ENCODE results near the gene AUTS2. TPM values are rescaled to one million over a fixed set of nuclear protein-coding genes. Genes with fewer than 3 reads are reported as not detected.

AUTS2 gene
- total RNA-seq, 2 donors from 2014 or later, result 8.6 TPM

GRCh38 chr7:70214071-70214470 is 615.8 kb downstream of the AUTS2 start:
- DNase-seq (ENCODE audit: low spot score), result no peak

GRCh38 chr7:70215491-70215890 is 617.2 kb downstream of the AUTS2 start:
- Histone ChIP-seq H3K36me3 (no peaks in the 10 kb centered on the region), H3K9me3 (no peaks in the 10 kb centered on the region), H3K27ac (no peak overlapping the region), H3K4me1 (no peaks in the 10 kb centered on the region), H3K4me3 (no peak overlapping the region), H3K27me3 (no peaks in the 10 kb centered on the region)
- DNase-seq (ENCODE audit: low spot score), result no peak
- no peak for TF ChIP-seq CTCF (IDR thresholded peaks at IDR 0.05)

More at GRCh38 chr7:70214071-70214470, 615.8 kb downstream of the AUTS2 start:
- Histone ChIP-seq H3K4me3 (no peak overlapping the region), H3K9me3 (no peaks in the 10 kb centered on the region), H3K27ac (no peak overlapping the region), H3K36me3 (no peaks in the 10 kb centered on the region), H3K27me3 (no peaks in the 10 kb centered on the region), H3K4me1 (no peaks in the 10 kb centered on the region)
- TF ChIP-seq CTCF (IDR thresholded peaks at IDR 0.05), result no peak

- H3K27ac ChIP-seq, result no peak overlapping the region
- no peak for DNase-seq (ENCODE audit: low spot score)
- H3K4me3 ChIP-seq, result no peak overlapping the region
- no peak for TF ChIP-seq CTCF (IDR thresholded peaks at IDR 0.05)
- H3K9me3 ChIP-seq, result no peaks in the 10 kb centered on the region
- H3K36me3 ChIP-seq, result no peaks in the 10 kb centered on the region
- no peaks in the 10 kb centered on the region for H3K27me3 ChIP-seq
- H3K4me1 ChIP-seq, result no peaks in the 10 kb centered on the region
These were observed 619.3 kb downstream of the AUTS2 start for GRCh38 chr7:70217571-70217970.

GRCh38 chr7:70218006-70218405 is 619.7 kb downstream of the AUTS2 start:
- Histone ChIP-seq H3K4me3 (no peak overlapping the region), H3K27ac (no peak overlapping the region), H3K36me3 (no peaks in the 10 kb centered on the region), H3K27me3 (no peaks in the 10 kb centered on the region), H3K9me3 (no peaks in the 10 kb centered on the region), H3K4me1 (no peaks in the 10 kb centered on the region)
- no peak for DNase-seq (ENCODE audit: low spot score)
- TF ChIP-seq CTCF (IDR thresholded peaks at IDR 0.05), result no peak

GRCh38 chr7:70219061-70219460 is 620.8 kb downstream of the AUTS2 start:
- Histone ChIP-seq H3K36me3 (no peaks in the 10 kb centered on the region), H3K27ac (no peak overlapping the region), H3K27me3 (no peaks in the 10 kb centered on the region), H3K4me3 (no peak overlapping the region), H3K9me3 (no peaks in the 10 kb centered on the region), H3K4me1 (no peaks in the 10 kb centered on the region)
- DNase-seq (ENCODE audit: low spot score), result no peak
- no peak for TF ChIP-seq CTCF (IDR thresholded peaks at IDR 0.05)

- H3K4me3 ChIP-seq, result no peak overlapping the region
- H3K27me3 ChIP-seq, result no peaks in the 10 kb centered on the region
- DNase-seq (ENCODE audit: low spot score), result no peak
- peaks cover 0 to 20% of the 10 kb centered on the region in 2 donors for H3K9me3 ChIP-seq
- H3K27ac ChIP-seq, result no peak overlapping the region
- no peak for TF ChIP-seq CTCF (IDR thresholded peaks at IDR 0.05)
- H3K4me1 ChIP-seq, result no peaks in the 10 kb centered on the region
- no peaks in the 10 kb centered on the region for H3K36me3 ChIP-seq
These were observed 631.0 kb downstream of the AUTS2 start for GRCh38 chr7:70229242-70229641.

Data from right atrium auricular region (tissue), 2 donors.